Mammary epithelial cell (primary cell): ENCODE data around the gene HSPA2.

Experiments used
- CTCF ChIP-seq, 2 donors: IDR thresholded peaks in 1 of 2; conservative IDR thresholded peaks in 1 of 2; 2 replicates each; pipeline ENCODE4 v1.5.1; 2011 to 2012; ENCODE audit warnings: inconsistent platforms in 2 of 2, low read length in 2 of 2, mild to moderate bottlenecking in 2 of 2, control low read depth in 1 of 2, low read depth in 1 of 2; ENCODE audit not compliant: insufficient read depth in 1 of 2; ENCODE audit errors: extremely low read depth in 1 of 2
- EZH2 ChIP-seq: IDR thresholded peaks from 2 replicates; pipeline ENCODE4 v1.6.1; 2012; ENCODE audit warnings: low read length, inconsistent platforms, borderline replicate concordance

GRCh38 chr14:64504897-64505794 is 35.4 kb upstream of the HSPA2 start:
- TF ChIP-seq EZH2 (no peak), CTCF (conservative IDR thresholded peaks at IDR 0.05 in 1 of 2, IDR thresholded peaks at IDR 0.05 in 1 of 2; ENCODE audit: extremely low read depth in 1 of 2, insufficient read depth in 1 of 2, low read depth in 1 of 2, low read length in 2 of 2) (no peak)
